Upper lobe of left lung (tissue), 4 donors: Measurements from ENCODE around the gene MGAT4B.

ENCODE experiments used
- CTCF ChIP-seq, 6 experiments: fragments of 450-650 bp in 4 of 6; fragments of 200-600 bp in 2 of 6; sonication (generic) in 2 of 6; IDR thresholded peaks; one replicate each; pipeline ENCODE4 v1.5.1; 2016 to 2019; ENCODE audit warnings: antibody characterized with exemption in 6 of 6
- EP300 ChIP-seq, 4 donors: sonication (generic); formaldehyde crosslinking; IDR thresholded peaks; one replicate each; pipeline ENCODE4 v1.5.1; 2017; ENCODE audit warnings: antibody characterized with exemption in 4 of 4, control low read depth in 2 of 4
- POLR2A ChIP-seq, 4 donors: fragments of 450-650 bp; IDR thresholded peaks; one replicate each; pipeline ENCODE4 v1.5.1; 2016 to 2017; ENCODE audit warnings: antibody characterized with exemption in 4 of 4, mild to moderate bottlenecking in 2 of 4
- POLR2AphosphoS5 ChIP-seq, 2 donors: sonication (generic); formaldehyde crosslinking; IDR thresholded peaks; one replicate each; pipeline ENCODE4 v1.5.1; 2017; ENCODE audit warnings: antibody characterized with exemption in 2 of 2

- TF ChIP-seq EP300 (IDR thresholded peaks at IDR 0.05) = no peak
- no peak for TF ChIP-seq CTCF (IDR thresholded peaks at IDR 0.05)
- TF ChIP-seq POLR2A (IDR thresholded peaks at IDR 0.05) = no peak
- no peak for TF ChIP-seq POLR2AphosphoS5 (IDR thresholded peaks at IDR 0.05)
Measured at GRCh38 chr5:179823937-179824744, 17.5 kb upstream of the MGAT4B start.
